ENCODE data around the gene GABRA4. TPM values are rescaled to one million over a fixed set of nuclear protein-coding genes. Genes with fewer than 3 reads are reported as not detected.

GABRA4 gene
- total RNA-seq = not detected in 2 replicates
- not detected in 2 replicates for polyA plus RNA-seq
- not detected in 2 replicates for polyA plus RNA-seq (2012)
- polyA minus RNA-seq (ENCODE audit: low replicate concordance) = not detected in 2 replicates

DNA sequence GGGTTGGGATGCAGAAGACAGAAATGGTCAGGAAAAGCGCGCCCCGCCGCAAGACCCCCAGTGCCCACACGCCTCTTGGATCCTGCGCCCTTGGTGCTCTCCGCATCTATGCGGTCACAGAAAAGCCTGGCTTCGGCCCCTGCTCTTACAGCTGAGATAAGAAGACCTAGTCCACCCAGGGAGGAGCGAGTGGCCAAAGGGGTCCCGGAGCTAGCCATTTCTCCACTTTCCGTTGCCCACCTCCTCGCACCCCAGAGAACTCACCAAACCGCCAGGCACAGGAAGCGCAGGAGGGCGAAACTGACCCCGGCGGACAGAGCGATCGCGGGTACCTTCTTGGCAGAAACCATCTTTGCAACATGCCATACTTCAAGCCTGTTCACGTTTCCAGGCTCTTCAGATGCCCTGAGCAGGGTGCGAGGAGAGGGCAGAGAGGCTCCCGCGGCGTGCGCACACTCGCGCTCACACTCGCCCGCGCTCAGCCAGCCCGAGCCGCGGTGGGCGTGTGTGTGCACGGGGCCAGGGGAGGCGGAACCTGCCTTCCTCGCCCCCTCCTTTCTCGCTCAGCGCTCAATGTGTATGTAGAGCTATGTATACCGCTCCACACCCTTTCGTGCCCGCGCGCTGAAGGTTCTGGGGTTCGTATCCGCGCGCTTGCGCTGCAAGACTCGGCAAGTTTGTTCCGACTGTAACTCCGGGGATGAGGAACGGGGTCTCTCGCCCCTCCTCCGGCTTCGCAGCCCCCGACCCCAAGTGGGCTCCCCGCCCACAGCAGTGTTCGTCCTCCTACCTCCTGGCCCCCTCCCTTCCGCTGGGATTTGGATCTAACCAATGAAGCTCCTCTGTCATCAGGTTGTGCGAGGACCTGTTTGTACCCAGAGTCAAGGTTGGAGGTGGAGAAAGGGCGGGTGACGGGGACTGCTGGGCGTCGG is at the start of gene GABRA4:
TSS of gene GABRA4 (minus strand) at position 507 of the 932 bp plus-strand sequence. CDS start at position 350, 157 bp downstream.
- Histone ChIP-seq H3K4me3 (replicated peaks in 1 of 4; ENCODE audit: control extremely low read depth in 1 of 4, insufficient read depth in 1 of 4, low read depth in 3 of 4, low read length in 4 of 4) (peak within 1 kb of the TSS in 2 of 4 experiments; percentile 6 to 63), H3K36me3 (ENCODE audit: control insufficient read depth, insufficient read depth, low read length) (no peaks in the 10 kb centered on the region), H3K27ac (ENCODE audit: insufficient read depth, low read length) (no peak within 1 kb of the TSS), H3K9me3 (ENCODE audit: control insufficient read depth, insufficient read depth, low read depth, low read length) (no peaks in the 10 kb centered on the region), H3K79me2 (ENCODE audit: control insufficient read depth, insufficient read depth, low read length) (no peaks in the 10 kb centered on the region), H3K27me3 (ENCODE audit: control insufficient read depth, insufficient read depth, low read length) (peaks cover 6% of the 10 kb centered on the region), H2AFZ (ENCODE audit: low read length) (no peak within 1 kb of the TSS), H4K20me1 (ENCODE audit: control insufficient read depth, extremely low read depth, insufficient read depth, low read length) (no peaks in the 10 kb centered on the region), H3K9ac (ENCODE audit: insufficient read depth, low read length) (no peak within 1 kb of the TSS), H3K4me2 (ENCODE audit: extremely low read depth, insufficient read depth, low read length) (peak within 1 kb of the TSS; percentile 13), H3K4me1 (ENCODE audit: control insufficient read depth, extremely low read depth, insufficient read depth, low read length) (no peaks in the 10 kb centered on the region)
- peak; percentile 18 to 26 for DNase-seq (ENCODE audit: low read depth in 2 of 2)
- TF ChIP-seq, protein P1, sequence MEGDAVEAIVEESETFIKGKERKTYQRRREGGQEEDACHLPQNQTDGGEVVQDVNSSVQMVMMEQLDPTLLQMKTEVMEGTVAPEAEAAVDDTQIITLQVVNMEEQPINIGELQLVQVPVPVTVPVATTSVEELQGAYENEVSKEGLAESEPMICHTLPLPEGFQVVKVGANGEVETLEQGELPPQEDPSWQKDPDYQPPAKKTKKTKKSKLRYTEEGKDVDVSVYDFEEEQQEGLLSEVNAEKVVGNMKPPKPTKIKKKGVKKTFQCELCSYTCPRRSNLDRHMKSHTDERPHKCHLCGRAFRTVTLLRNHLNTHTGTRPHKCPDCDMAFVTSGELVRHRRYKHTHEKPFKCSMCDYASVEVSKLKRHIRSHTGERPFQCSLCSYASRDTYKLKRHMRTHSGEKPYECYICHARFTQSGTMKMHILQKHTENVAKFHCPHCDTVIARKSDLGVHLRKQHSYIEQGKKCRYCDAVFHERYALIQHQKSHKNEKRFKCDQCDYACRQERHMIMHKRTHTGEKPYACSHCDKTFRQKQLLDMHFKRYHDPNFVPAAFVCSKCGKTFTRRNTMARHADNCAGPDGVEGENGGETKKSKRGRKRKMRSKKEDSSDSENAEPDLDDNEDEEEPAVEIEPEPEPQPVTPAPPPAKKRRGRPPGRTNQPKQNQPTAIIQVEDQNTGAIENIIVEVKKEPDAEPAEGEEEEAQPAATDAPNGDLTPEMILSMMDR (conservative IDR thresholded peaks at IDR 0.05 in 1 of 2, IDR thresholded peaks at IDR 0.05 in 1 of 2; ENCODE audit: low read depth in 1 of 2, low read length in 2 of 2) = no peak
- TF ChIP-seq EZH2 (IDR thresholded peaks at IDR 0.05; ENCODE audit: low read length, missing control alignments) = no peak

DNA sequence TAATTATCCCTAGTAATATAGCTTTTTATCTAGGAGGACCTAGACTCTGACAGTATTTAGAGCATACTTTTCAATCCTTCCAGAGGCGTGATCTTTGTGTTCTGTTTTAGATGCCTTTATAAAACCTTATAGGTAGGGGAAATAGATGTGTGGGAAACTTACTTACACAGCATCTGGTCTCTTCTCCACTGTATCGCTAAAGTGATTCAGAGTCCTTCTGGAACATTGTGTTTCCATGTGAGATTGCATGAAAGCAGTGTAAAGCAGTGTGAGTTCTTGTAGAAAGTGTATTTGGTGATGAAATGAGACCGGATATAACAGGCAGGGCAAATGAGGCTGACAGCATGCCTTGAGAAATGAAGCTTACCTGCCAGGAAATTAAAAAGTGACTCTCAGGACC is 47.4 kb upstream of the GABRA4 start:
- no peak overlapping the region for H2AFZ ChIP-seq (ENCODE audit: low read length)
- no peaks in the 10 kb centered on the region for H3K79me2 ChIP-seq (ENCODE audit: control insufficient read depth, insufficient read depth, low read length)
- peaks cover 1% of the 10 kb centered on the region for H4K20me1 ChIP-seq (ENCODE audit: control insufficient read depth, extremely low read depth, insufficient read depth, low read length)
- TF ChIP-seq, protein P1 (conservative IDR thresholded peaks at IDR 0.05 in 1 of 2, IDR thresholded peaks at IDR 0.05 in 1 of 2; ENCODE audit: low read depth in 1 of 2, low read length in 2 of 2) = no peak
- no peak for TF ChIP-seq EZH2 (IDR thresholded peaks at IDR 0.05; ENCODE audit: low read length, missing control alignments)
- H3K9me3 ChIP-seq (ENCODE audit: control insufficient read depth, insufficient read depth, low read depth, low read length) = no peaks in the 10 kb centered on the region
- no peak overlapping the region for H3K9ac ChIP-seq (ENCODE audit: insufficient read depth, low read length)
- no peak overlapping the region for H3K4me3 ChIP-seq (replicated peaks in 1 of 4; ENCODE audit: control extremely low read depth in 1 of 4, insufficient read depth in 1 of 4, low read depth in 3 of 4, low read length in 4 of 4)
- no peak for DNase-seq (ENCODE audit: low read depth in 2 of 2)
- no peak overlapping the region for H3K4me2 ChIP-seq (ENCODE audit: extremely low read depth, insufficient read depth, low read length)
- H3K4me1 ChIP-seq (ENCODE audit: control insufficient read depth, extremely low read depth, insufficient read depth, low read length) = no peaks in the 10 kb centered on the region
- H3K36me3 ChIP-seq (ENCODE audit: control insufficient read depth, insufficient read depth, low read length) = no peaks in the 10 kb centered on the region
- no peak overlapping the region for H3K27ac ChIP-seq (ENCODE audit: insufficient read depth, low read length)
- no peaks in the 10 kb centered on the region for H3K27me3 ChIP-seq (ENCODE audit: control insufficient read depth, insufficient read depth, low read length)

DNA sequence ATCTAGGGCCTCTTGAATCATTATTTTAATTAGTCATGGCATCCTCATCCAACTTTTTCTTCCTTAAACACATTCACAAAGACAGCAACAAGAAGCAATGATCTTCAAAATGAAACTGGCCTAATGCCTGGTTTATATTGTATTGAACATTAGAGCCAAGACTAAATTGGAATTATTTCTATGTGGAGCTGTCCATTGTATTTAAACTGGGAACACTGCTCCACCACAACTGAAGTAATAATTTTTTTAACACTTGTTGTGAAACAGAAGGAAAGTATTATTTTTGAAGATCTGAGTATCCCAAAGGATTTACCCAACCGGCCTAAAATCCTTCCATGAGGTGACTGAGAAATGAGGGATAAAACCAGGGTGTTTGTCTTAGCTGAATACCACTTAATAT is 44.9 kb upstream of the GABRA4 start:
- no peak for DNase-seq (ENCODE audit: low read depth in 2 of 2)
- no peaks in the 10 kb centered on the region for H3K79me2 ChIP-seq (ENCODE audit: control insufficient read depth, insufficient read depth, low read length)
- no peaks in the 10 kb centered on the region for H3K4me1 ChIP-seq (ENCODE audit: control insufficient read depth, extremely low read depth, insufficient read depth, low read length)
- peaks cover 1% of the 10 kb centered on the region for H4K20me1 ChIP-seq (ENCODE audit: control insufficient read depth, extremely low read depth, insufficient read depth, low read length)
- H2AFZ ChIP-seq (ENCODE audit: low read length) = no peak overlapping the region
- H3K4me3 ChIP-seq (replicated peaks in 1 of 4; ENCODE audit: control extremely low read depth in 1 of 4, insufficient read depth in 1 of 4, low read depth in 3 of 4, low read length in 4 of 4) = no peak overlapping the region
- TF ChIP-seq, protein P1 (conservative IDR thresholded peaks at IDR 0.05 in 1 of 2, IDR thresholded peaks at IDR 0.05 in 1 of 2; ENCODE audit: low read depth in 1 of 2, low read length in 2 of 2) = no peak
- TF ChIP-seq EZH2 (IDR thresholded peaks at IDR 0.05; ENCODE audit: low read length, missing control alignments) = no peak
- no peaks in the 10 kb centered on the region for H3K9me3 ChIP-seq (ENCODE audit: control insufficient read depth, insufficient read depth, low read depth, low read length)
- no peak overlapping the region for H3K9ac ChIP-seq (ENCODE audit: insufficient read depth, low read length)
- H3K36me3 ChIP-seq (ENCODE audit: control insufficient read depth, insufficient read depth, low read length) = no peaks in the 10 kb centered on the region
- no peak overlapping the region for H3K27ac ChIP-seq (ENCODE audit: insufficient read depth, low read length)
- H3K4me2 ChIP-seq (ENCODE audit: extremely low read depth, insufficient read depth, low read length) = no peak overlapping the region
- H3K27me3 ChIP-seq (ENCODE audit: control insufficient read depth, insufficient read depth, low read length) = peaks cover under 1% of the 10 kb centered on the region

All from fibroblast of lung (primary cell).